Nephron progenitor cell (in vitro differentiated cells): ENCODE data around the gene AVL9.

ENCODE experiments used
- DNase-seq: peaks from one replicate; pipeline ENCODE4 v3.0.0; 2021
- H3K27ac Mint-ChIP-seq: 2 replicates; pipeline ENCODE4 v1.8.0; 2021; ENCODE audit warnings: mild to moderate bottlenecking, moderate library complexity, mixed read lengths
- H3K27me3 Mint-ChIP-seq: 2 replicates; pipeline ENCODE4 v1.8.0; 2021; ENCODE audit warnings: mild to moderate bottlenecking, low read depth, mixed read lengths; ENCODE audit not compliant: poor library complexity
- H3K36me3 Mint-ChIP-seq: 2 replicates; pipeline ENCODE4 v1.8.0; 2021; ENCODE audit warnings: low read depth, mixed read lengths
- H3K4me1 Mint-ChIP-seq: 2 replicates; pipeline ENCODE4 v1.8.0; 2021; ENCODE audit warnings: mixed read lengths
- H3K4me3 Mint-ChIP-seq: 2 replicates; pipeline ENCODE4 v1.8.0; 2021; ENCODE audit warnings: mild to moderate bottlenecking, moderate library complexity, mixed read lengths
- H3K9me3 Mint-ChIP-seq: 2 replicates; pipeline ENCODE4 v1.8.0; 2021; ENCODE audit warnings: mild to moderate bottlenecking, moderate library complexity, mixed read lengths
- TF ChIP-seq, protein P1 (sequence below): fragments of 200-600 bp; sonication (generic); IDR thresholded peaks from 2 replicates; pipeline ENCODE4 v1.5.0; 2021; ENCODE audit warnings: antibody characterized with exemption

AVL9 gene

GRCh38 chr7:32495298-32496051 is at the start of gene AVL9:
Gene AVL9 (plus strand): TSS chr7:32495489. CDS start chr7:32495710, 221 bp downstream.
- TF ChIP-seq, protein P1, sequence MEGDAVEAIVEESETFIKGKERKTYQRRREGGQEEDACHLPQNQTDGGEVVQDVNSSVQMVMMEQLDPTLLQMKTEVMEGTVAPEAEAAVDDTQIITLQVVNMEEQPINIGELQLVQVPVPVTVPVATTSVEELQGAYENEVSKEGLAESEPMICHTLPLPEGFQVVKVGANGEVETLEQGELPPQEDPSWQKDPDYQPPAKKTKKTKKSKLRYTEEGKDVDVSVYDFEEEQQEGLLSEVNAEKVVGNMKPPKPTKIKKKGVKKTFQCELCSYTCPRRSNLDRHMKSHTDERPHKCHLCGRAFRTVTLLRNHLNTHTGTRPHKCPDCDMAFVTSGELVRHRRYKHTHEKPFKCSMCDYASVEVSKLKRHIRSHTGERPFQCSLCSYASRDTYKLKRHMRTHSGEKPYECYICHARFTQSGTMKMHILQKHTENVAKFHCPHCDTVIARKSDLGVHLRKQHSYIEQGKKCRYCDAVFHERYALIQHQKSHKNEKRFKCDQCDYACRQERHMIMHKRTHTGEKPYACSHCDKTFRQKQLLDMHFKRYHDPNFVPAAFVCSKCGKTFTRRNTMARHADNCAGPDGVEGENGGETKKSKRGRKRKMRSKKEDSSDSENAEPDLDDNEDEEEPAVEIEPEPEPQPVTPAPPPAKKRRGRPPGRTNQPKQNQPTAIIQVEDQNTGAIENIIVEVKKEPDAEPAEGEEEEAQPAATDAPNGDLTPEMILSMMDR, result no peak
- Mint-ChIP-seq H3K4me3 (peak within 1 kb of the TSS; percentile 92), H3K36me3 (peaks cover 38% of the 10 kb centered on the region), H3K9me3 (peaks cover 17% of the 10 kb centered on the region), H3K4me1 (peaks cover 23% of the 10 kb centered on the region), H3K27me3 (peaks cover 8% of the 10 kb centered on the region), H3K27ac (peak within 1 kb of the TSS; percentile 98)
- DNase-seq, result peak; percentile 98

GRCh38 chr7:32447218-32447617 is 48.1 kb upstream of the AVL9 start:
- Mint-ChIP-seq H3K9me3 (peaks cover 7% of the 10 kb centered on the region), H3K36me3 (no peaks in the 10 kb centered on the region), H3K27me3 (peaks cover 21% of the 10 kb centered on the region), H3K4me1 (no peaks in the 10 kb centered on the region), H3K27ac (no peak overlapping the region), H3K4me3 (no peak overlapping the region)
- no peak for DNase-seq
- TF ChIP-seq, protein P1, result no peak

DNA sequence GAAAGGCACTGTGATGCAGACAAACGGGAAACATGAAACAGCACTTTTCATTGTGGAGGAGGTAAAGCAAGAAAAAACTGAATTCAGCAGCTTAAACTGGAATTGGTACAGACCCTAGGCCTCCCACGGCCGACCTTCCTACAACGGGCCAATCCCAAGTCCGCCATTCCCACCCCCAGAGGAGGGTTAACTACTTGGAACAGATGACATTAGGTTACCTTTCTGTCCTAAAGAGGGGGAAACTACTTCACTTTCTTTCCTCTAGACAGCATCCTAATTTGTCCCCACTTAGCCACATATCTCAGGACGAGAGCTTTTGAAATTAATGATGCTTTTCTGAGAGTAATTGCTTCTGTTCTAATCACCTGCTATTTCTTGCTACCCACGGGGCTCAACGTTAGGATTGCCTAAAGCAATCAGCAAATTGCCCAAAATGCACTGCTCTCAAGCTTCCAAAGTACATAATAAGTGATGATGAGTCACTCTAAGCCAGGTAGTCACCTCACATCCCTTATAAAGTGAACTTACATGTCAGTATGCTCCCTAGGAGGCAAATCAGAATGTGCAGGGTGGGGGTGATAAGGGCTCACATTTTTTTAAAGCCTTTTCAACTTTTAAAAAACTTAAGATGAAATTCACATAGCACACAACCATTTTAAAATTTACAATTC is 41.8 kb upstream of the AVL9 start:
- TF ChIP-seq, protein P1, result no peak
- peaks cover 6% of the 10 kb centered on the region for H3K36me3 Mint-ChIP-seq
- H3K27ac Mint-ChIP-seq, result no peak overlapping the region
- no peak for DNase-seq
- H3K9me3 Mint-ChIP-seq, result no peaks in the 10 kb centered on the region
- peaks cover 9% of the 10 kb centered on the region for H3K27me3 Mint-ChIP-seq
- no peaks in the 10 kb centered on the region for H3K4me1 Mint-ChIP-seq
- H3K4me3 Mint-ChIP-seq, result no peak overlapping the region

- TF ChIP-seq, protein P1, result no peak
- H3K4me3 Mint-ChIP-seq, result no peak overlapping the region
- peaks cover 7% of the 10 kb centered on the region for H3K36me3 Mint-ChIP-seq
- peaks cover 11% of the 10 kb centered on the region for H3K4me1 Mint-ChIP-seq
- DNase-seq, result no peak
- no peaks in the 10 kb centered on the region for H3K9me3 Mint-ChIP-seq
- no peak overlapping the region for H3K27ac Mint-ChIP-seq
- peaks cover 4% of the 10 kb centered on the region for H3K27me3 Mint-ChIP-seq
Observed at GRCh38 chr7:32458025-32458424, 37.3 kb upstream of the AVL9 start.

DNA sequence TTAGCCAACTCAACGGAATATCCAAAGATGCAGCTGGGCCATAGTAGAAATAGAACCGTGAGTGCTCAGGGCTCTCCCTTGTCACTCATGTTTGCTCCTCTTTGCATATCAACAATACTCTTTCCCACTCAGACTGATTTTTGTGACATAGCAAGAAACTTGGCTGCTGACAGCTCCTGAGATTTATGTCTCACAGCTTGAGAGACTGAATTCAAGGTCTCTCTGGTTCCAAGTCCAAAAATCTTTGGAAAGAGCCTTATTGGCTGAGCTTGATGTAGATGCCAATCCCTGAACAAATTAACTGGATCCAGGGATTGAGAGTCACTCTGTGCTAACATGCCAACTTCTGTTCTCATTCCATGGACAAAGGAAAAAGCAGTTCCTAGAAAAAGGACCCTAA is 35.5 kb upstream of the AVL9 start:
- H3K27me3 Mint-ChIP-seq, result no peaks in the 10 kb centered on the region
- DNase-seq, result no peak
- peaks cover 7% of the 10 kb centered on the region for H3K36me3 Mint-ChIP-seq
- H3K9me3 Mint-ChIP-seq, result peaks cover 4% of the 10 kb centered on the region
- peaks cover 19% of the 10 kb centered on the region for H3K4me1 Mint-ChIP-seq
- TF ChIP-seq, protein P1, result no peak
- H3K27ac Mint-ChIP-seq, result no peak overlapping the region
- no peak overlapping the region for H3K4me3 Mint-ChIP-seq
